NOMO-1 (cell line): ENCODE data around the gene CPT1B.
A peak's percentile ranks its signal among the peaks of the same experiment; 100 is the strongest.
"Not testable (repeated sequence)": the region's sequence is repeated elsewhere in the genome, so short reads cannot be mapped to it uniquely, and the experiment has no call there.

Source experiments
- DNase-seq, 2 experiments: peaks; one replicate each; lab custom pipeline; 2025; ENCODE audit not compliant: unreplicated experiment in 2 of 2; lab: John Stamatoyannopoulos, UW

Gene CPT1B

DNA sequence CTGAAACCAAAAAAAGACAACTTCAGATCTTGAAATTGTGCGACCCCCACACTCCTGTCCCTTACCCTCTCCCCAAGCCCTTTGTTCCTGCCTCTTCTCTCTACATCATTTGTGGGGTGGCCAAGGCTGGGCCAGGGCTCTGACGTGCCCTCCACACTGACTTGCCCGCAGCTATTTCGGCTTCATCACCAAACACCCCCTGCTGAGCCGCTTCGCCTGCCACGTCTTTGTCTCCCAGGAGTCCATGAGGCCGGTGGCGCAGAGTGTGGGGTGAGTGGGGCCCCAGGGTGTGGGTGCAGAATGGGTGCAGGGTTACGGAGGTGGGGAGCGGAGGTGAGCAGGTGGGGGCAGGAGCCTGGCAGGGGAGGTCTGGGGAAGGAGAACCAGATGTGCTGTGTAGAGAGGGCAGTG lies 31.8 kb upstream of the CPT1B start:
- no peak for DNase-seq

- no peak for DNase-seq
These were observed 31.4 kb upstream of the CPT1B start for GRCh38 chr22:50609599-50609998.

DNA sequence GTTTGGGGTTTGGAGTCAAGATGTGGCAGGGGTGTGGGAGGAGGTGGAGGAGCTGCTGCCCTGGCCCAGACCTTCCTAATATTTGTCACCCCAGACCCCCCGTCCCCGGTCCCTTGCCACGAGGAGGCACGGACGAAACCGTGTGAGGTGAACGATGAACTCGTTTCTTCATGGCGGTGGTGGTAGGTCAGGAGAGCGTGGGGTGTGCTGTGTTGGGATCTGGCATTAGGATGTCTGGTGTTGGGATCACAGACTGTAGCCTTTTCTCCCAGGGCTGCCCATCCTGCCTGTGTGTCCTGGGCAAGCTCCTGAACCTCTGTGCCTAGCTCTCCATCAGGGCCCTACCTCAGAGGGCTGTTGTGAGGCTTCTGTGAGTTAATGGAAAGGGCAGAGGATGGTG lies 30.8 kb upstream of the CPT1B start:
- no peak for DNase-seq

- DNase-seq = not testable (repeated sequence)
These were observed 30.0 kb upstream of the CPT1B start for GRCh38 chr22:50608058-50608840.

DNA sequence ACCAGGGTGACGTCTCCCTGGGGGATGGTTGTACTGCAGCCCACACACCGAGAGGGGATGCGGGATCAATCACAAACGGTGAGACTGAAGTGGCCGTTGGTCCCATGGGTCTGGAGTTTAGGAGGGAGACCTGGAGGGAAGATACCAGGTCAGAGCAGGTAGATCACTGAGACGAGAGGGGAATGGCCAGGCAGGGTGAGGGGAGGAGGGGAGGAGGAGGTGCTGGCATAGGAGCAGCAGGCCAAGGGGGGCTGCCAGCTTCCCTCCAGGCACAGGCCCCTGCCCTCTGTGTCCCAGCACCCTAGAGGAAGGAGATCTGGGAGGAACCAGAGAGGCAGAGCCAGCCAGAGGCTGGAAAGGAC lies 29.4 kb upstream of the CPT1B start:
- no peak for DNase-seq

DNA sequence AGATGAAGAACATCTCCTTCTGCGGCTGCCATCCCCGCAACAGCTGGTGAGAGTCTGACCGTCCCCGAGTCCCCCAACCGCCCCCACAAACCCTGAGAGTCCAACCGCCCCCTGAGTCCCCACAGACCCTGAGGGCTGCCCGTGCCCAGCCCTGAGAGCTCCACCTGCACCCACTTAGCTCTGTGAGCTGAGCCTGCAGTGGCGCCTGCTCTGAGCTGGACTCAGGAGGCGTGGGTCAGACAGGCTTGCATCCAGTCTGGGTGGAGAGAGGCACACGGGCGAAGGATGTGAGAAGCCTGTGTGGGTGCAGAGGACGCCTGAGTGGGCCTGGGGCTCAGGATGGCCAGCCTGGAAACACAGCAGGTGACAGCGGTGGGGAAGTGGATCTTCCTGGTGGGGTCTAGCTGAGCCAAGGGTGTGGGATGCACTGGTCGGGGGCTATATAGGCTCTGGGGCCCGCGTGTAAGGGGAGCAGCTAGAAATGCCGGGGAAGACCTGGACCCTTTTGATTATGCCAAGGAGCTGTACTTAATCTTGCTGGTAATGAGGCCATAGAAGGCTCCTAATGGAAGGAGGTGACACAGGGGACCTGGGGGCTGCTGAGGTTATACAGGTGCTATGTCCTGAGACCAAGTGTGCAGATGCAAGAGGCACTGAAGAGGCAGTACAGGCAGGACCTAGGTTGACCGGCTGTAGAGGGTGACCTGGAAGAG lies 28.9 kb upstream of the CPT1B start:
- no peak for DNase-seq

DNA sequence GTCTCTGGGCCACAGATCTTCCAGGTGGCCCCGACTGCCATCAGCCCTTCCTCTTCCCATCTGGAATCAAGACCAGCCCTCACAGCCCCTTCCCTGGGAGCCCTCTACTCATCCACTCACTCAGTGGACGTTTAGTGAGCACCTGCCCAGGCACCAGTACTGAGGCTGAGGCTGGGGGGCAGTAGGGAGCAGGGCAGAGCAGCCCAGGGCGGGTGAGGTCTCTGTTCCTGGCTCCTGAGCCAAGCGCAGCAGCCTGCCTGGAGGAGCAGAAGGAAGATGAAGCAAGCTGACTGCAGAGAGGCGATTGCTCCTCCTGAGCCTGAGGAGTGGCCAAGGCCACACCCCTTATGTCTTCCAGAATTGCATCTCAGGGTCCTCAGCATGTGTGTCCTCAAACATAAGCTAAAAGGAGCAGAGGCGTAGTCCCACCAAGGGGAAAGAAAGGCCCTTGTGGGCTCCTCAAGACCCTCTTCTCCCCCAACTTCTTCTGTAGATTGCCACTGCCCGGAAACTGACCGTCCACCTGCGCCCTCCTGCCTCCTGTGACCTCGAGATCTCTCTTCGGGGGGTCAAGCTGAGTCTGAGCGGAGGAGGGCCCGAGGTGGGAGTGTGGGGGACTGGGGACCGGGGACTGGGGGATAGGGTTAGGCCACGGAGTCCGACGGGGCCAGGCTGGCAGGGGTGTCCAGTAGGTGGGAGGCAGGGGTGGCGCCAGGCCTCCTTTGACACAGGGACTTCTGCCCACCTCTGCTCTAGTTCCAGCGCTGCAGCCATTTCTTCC lies 28.1 kb upstream of the CPT1B start:
- no peak for DNase-seq

GRCh38 chr22:50605613-50606074 lies 27.4 kb upstream of the CPT1B start:
- DNase-seq = no peak

DNA sequence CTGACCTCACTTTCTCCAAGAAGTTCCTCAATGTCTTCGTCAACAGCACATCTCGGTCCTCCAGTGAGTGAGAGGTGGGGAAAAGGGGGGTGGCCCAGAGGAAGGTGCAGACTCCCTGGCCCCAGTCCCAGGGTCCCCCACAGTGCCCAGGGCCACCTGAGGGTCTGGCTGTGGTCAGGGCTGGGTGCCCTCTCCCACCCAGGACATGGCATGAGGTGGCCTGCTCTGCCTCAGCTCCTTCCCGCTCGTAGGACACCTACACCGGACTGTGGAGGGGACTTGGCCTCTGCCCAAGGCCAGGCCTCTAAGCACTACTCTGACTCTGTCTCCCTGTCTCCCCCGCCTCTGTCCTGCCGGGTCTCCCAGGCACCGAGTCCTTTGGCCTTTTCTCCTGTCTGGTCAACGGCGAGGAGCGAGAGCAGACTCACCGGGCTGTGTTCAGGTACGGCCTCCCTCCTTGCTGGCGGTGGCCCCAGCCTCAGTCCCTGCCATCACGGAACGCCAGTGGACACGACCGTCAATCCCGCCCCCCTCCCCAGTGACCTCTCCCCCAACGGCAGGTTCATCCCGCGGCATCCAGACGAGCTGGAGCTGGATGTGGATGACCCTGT lies 26.9 kb upstream of the CPT1B start:
- no peak for DNase-seq

- no peak for DNase-seq
These were observed 26.2 kb upstream of the CPT1B start for GRCh38 chr22:50604256-50605001.

DNA sequence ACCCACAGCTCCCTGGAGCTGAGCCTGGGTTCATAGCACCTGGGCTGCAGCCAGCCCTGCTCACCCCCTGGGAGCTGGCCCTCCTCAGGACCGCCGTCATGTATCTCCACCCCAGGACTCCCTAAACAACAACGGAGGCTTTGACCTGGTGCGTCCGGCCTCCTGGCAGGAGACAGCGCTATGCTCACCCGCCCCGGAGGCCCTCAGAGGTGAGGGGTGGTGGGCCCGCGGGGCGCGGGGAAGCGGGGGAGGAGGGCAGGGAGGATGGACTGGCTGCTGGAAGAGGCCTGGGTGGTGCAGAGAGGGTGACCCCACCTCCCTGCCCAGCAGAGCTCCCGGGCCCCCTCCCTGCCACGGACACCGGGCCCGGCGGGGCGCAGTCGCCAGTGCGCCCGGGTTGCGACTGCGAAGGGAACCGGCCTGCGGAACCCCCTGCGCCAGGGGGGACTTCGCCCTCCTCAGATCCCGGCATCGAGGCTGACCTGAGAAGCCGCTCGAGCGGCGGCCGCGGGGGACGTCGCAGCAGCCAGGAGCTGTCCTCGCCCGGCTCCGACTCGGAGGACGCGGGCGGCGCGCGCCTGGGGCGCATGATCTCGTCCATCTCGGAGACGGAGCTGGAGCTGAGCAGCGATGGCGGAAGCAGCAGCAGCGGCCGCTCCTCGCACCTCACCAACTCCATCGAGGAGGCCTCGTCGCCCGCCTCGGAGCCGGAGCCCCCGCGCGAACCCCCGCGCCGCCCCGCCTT lies 25.5 kb upstream of the CPT1B start:
- DNase-seq = no peak

- DNase-seq = no peak
These were observed 24.1 kb upstream of the CPT1B start for GRCh38 chr22:50602338-50602700.

- no peak for DNase-seq
These were observed 23.6 kb upstream of the CPT1B start for GRCh38 chr22:50601669-50602337.

DNA sequence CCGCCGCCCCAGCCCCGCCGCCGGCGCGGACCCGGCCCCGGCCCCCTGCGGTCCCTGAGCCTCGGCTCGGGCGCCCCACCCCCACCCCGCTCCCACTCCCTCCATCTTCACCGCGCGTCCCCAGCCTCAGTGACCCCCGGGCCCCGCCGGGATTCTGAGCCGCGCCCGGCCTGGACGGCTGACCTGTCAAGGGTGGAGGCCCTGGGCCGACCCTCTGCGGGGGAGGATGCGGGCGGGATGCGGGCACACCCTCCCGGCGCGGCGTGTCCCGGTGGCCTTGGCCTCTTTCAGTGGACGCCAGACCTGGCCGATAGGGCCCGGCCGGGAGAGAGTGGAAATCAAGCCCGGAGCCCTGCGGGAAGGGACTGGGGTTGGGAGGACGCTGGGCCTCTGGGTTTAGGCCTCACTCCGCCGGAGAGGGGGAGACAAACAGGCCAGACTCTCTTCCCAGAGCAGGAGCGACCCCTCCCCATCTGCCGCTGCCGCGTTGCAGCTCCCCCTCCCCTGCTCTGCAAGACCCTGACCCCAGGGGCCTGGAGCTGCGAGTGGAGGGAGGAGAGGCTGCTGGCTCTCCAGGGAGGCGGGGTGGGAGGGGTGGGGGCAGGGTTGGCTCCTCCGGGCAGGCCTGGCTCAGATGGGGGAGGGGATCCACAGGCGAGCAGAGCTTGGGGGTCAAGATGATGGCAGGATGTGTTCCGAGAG lies 22.9 kb upstream of the CPT1B start:
- DNase-seq = no peak

DNA sequence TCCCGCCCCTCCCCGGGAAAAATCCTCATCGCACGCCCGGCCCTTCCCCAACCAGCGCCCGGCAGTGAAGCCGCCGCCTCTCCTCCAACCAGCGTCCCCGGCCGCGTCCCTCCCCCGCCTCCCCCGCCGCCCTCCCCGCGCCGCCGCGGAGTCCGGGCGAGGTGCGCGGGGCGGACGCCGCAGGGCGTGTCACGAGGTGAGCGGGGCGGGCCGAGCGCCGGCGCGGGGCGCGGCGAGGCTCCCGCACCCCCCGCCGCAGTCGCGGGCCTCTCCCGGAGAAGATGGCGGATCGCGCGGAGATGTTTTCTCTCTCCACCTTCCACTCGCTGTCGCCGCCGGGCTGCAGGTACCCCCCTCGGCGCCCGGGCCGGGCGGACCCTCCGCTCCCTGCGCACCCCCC lies 22.3 kb upstream of the CPT1B start, which contains the start of gene MAPK8IP2:
TSS of gene MAPK8IP2 (plus strand) at position 256 of the 400 bp plus-strand sequence. CDS start at position 282, 26 bp downstream.
- no peak for DNase-seq

- peak; percentile 37 to 39 for DNase-seq
These were observed 21.7 kb upstream of the CPT1B start for GRCh38 chr22:50599816-50600455.

- no peak for DNase-seq
These were observed 18.9 kb upstream of the CPT1B start for GRCh38 chr22:50597097-50597496.

GRCh38 chr22:50595189-50595588 lies 17.0 kb upstream of the CPT1B start:
- DNase-seq = no peak
